ENCODE results near the gene SLC20A1. TPM values are rescaled to one million over a fixed set of nuclear protein-coding genes. Genes with fewer than 3 reads are reported as not detected.

Gene SLC20A1
- total RNA-seq, 2 donors from 2014 or later = 10.7 to 34.1 TPM

DNA sequence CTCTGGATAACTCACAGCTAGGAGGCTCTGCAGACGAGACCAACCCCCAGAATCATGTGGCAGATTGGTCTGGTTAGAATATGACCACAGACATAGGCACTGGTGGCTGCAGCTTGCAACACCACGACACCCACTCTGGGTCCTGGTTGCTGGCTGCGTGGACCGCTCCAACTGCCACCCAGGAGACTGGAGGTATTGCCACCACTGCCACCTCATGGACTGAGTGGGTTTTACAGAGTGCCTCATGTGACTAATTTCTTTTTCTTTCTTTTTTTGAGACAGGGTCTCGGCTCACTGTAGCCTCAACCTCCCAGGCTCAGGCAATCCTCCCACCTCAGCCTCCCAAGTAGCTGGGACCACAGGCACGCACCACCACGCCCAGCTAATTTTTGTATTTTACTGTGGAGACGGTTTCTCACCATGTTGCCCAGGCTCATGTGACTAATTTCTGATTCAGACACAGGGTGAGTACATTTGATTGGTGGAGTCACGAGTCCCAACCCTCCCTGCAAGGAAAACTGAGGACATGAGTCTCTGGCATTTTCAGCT is 45.2 kb downstream of the SLC20A1 start:
- peak; percentile 65 for DNase-seq (ENCODE audit: low spot score)
- TF ChIP-seq, protein P1, sequence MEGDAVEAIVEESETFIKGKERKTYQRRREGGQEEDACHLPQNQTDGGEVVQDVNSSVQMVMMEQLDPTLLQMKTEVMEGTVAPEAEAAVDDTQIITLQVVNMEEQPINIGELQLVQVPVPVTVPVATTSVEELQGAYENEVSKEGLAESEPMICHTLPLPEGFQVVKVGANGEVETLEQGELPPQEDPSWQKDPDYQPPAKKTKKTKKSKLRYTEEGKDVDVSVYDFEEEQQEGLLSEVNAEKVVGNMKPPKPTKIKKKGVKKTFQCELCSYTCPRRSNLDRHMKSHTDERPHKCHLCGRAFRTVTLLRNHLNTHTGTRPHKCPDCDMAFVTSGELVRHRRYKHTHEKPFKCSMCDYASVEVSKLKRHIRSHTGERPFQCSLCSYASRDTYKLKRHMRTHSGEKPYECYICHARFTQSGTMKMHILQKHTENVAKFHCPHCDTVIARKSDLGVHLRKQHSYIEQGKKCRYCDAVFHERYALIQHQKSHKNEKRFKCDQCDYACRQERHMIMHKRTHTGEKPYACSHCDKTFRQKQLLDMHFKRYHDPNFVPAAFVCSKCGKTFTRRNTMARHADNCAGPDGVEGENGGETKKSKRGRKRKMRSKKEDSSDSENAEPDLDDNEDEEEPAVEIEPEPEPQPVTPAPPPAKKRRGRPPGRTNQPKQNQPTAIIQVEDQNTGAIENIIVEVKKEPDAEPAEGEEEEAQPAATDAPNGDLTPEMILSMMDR (IDR thresholded peaks at IDR 0.05) = peak; percentile 42 to 86 (median 76)
- TF ChIP-seq POLR2AphosphoS5 (IDR thresholded peaks at IDR 0.05) = peak; percentile 30
- TF ChIP-seq POLR2A (IDR thresholded peaks at IDR 0.05) = no peak
- no peaks in the 10 kb centered on the region for H3K36me3 ChIP-seq
- H3K9me3 ChIP-seq = no peaks in the 10 kb centered on the region
- H3K4me3 ChIP-seq = no peak overlapping the region
- intact Hi-C loops (cut with DNase I) = no loop called here
- H3K27ac ChIP-seq = no peak overlapping the region
- no peaks in the 10 kb centered on the region for H3K4me1 ChIP-seq (replicated peaks)
- 39% methylated on average over 9 of the region's 9 CpGs for WGBS
- no peaks in the 10 kb centered on the region for H3K27me3 ChIP-seq (replicated peaks; ENCODE audit: insufficient read depth)

DNA sequence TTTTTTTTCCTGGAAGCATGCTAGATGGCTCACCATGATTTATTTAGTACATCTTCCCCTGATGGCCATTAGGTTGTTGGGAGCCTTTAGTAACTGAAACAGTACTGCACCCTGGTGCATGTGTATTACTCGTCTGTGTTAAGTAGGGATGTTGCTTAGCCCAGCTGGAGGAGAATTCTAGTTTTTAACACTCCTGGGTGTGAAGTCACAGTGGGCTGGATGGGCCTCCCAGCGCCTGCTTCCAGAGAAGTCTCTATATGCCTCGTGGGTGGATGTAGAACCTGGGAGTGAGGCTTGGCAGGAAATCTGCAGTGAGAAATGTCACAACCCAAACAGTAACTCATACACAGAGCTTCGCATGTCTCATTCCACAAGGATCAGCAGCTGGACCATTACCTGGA is 46.1 kb downstream of the SLC20A1 start:
- intact Hi-C loops (cut with DNase I) = no loop called here
- H3K4me3 ChIP-seq = no peak overlapping the region
- H3K36me3 ChIP-seq = no peaks in the 10 kb centered on the region
- DNase-seq (ENCODE audit: low spot score) = no peak
- TF ChIP-seq, protein P1 (IDR thresholded peaks at IDR 0.05) = no peak
- TF ChIP-seq POLR2A (IDR thresholded peaks at IDR 0.05) (no peak), POLR2AphosphoS5 (IDR thresholded peaks at IDR 0.05) (no peak)
- WGBS = 69% methylated on average over 4 of the region's 4 CpGs
- H3K27me3 ChIP-seq (replicated peaks; ENCODE audit: insufficient read depth) = no peaks in the 10 kb centered on the region
- H3K4me1 ChIP-seq (replicated peaks) = no peaks in the 10 kb centered on the region
- H3K9me3 ChIP-seq = no peaks in the 10 kb centered on the region
- H3K27ac ChIP-seq = no peak overlapping the region

DNA sequence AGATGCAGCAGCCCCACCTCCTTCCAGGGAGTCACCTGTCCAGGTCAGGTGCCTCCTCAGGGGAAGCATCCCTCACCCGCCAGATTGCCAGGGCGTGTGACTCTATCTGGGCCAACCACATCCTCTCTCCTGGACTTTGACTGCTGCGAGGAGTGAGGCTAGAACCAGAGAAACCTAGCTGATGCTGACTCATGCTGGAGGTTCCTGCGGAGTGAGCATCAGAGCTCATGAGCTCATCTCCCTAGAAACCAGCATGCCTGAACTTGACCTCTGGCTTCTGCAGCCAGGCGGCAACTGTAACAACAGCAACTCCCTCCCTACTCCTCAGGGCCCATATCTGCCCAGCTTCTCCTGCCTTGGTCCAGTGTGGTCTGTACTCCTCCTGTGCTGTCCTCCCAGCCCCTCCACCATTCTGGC is 46.8 kb downstream of the SLC20A1 start:
- no peaks in the 10 kb centered on the region for H3K4me1 ChIP-seq (replicated peaks)
- H3K27me3 ChIP-seq (replicated peaks; ENCODE audit: insufficient read depth) = no peaks in the 10 kb centered on the region
- no peak overlapping the region for H3K4me3 ChIP-seq
- intact Hi-C loops (cut with DNase I) = no loop called here
- H3K9me3 ChIP-seq = no peaks in the 10 kb centered on the region
- WGBS = 30% methylated on average over 5 of the region's 5 CpGs
- no peak overlapping the region for H3K27ac ChIP-seq
- DNase-seq (ENCODE audit: low spot score) = peak; percentile 52
- no peaks in the 10 kb centered on the region for H3K36me3 ChIP-seq
- peak; percentile 28 for TF ChIP-seq POLR2AphosphoS5 (IDR thresholded peaks at IDR 0.05)
- no peak for TF ChIP-seq POLR2A (IDR thresholded peaks at IDR 0.05)

DNA sequence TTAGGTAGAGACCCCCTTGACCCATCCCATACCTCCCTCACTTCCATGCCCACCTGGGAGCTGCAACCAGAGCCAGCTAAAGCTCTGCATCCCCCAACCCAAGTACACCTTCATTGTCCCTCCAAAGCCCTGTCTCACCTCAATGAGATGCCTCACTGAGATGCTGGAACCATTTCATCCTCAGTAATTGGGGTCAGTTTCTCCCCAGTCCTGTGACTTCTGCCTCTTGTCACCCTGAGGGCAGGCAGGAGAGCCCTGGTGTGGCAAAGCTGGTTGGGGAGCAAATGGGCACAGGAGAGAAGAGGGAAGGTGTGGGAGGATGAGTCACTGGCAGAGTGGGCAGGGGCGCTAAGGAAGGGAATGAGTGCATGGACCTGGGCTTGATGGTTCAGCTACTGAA is 47.2 kb downstream of the SLC20A1 start:
- DNase-seq (ENCODE audit: low spot score) = no peak
- TF ChIP-seq POLR2AphosphoS5 (IDR thresholded peaks at IDR 0.05) = no peak
- no peak for TF ChIP-seq POLR2A (IDR thresholded peaks at IDR 0.05)
- TF ChIP-seq, protein P1 (IDR thresholded peaks at IDR 0.05) = no peak
- H3K27me3 ChIP-seq (replicated peaks; ENCODE audit: insufficient read depth) = no peaks in the 10 kb centered on the region
- 90% methylated on average over 1 of the region's 1 CpG for WGBS
- H3K4me3 ChIP-seq = no peak overlapping the region
- intact Hi-C loops (cut with DNase I) = no loop called here
- no peaks in the 10 kb centered on the region for H3K4me1 ChIP-seq (replicated peaks)
- no peak overlapping the region for H3K27ac ChIP-seq
- H3K36me3 ChIP-seq = no peaks in the 10 kb centered on the region
- no peaks in the 10 kb centered on the region for H3K9me3 ChIP-seq

DNA sequence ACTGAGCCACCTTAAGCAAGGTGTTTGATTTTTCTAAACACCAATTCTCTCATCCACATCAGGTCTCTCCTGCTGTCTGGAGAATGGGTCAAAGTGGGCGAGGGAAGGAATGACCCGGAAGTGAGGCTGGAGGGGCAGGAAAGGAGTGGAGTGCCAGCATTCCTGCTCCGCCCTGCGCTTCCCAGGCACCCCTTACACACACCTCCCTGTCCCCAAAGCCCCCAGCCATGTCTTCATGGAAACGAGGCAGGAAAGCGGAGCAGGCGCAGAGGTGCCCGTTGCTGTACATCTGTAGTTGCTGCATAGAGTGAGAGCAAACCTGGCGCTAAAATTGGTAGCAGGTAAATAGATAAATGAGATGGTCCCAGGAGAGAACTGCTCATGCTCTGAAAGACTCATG is 47.9 kb downstream of the SLC20A1 start:
- WGBS = 89% methylated on average over 9 of the region's 9 CpGs
- no peaks in the 10 kb centered on the region for H3K27me3 ChIP-seq (replicated peaks; ENCODE audit: insufficient read depth)
- no peak overlapping the region for H3K27ac ChIP-seq
- no peak for DNase-seq (ENCODE audit: low spot score)
- no peaks in the 10 kb centered on the region for H3K4me1 ChIP-seq (replicated peaks)
- no peaks in the 10 kb centered on the region for H3K9me3 ChIP-seq
- H3K4me3 ChIP-seq = no peak overlapping the region
- no peak for TF ChIP-seq POLR2AphosphoS5 (IDR thresholded peaks at IDR 0.05)
- no peaks in the 10 kb centered on the region for H3K36me3 ChIP-seq
- intact Hi-C loops (cut with DNase I) = no loop called here

DNA sequence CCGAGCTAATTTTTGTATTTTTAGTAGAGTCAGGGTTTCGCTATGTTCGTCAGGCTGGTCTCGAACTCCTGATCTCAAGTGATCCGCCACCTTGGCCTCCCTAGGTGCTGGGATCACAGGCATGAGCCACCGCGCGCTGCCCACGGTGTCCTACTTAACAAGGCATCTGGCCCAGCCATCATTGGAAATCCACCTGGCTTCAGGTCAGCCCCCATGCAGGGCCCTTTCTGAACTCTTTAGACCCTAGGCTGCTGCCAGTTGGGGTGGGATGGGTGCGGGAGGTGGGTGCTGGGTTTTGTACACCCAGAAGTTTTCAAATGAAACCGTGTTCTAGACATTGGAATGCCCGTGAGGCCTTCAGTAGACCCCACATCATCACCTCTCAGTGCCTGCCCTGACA is 48.4 kb downstream of the SLC20A1 start:
- H3K27ac ChIP-seq = no peak overlapping the region
- H3K36me3 ChIP-seq = no peaks in the 10 kb centered on the region
- no peak overlapping the region for H3K4me3 ChIP-seq
- 96% methylated on average over 11 of the region's 12 CpGs for WGBS
- no peak for TF ChIP-seq POLR2AphosphoS5 (IDR thresholded peaks at IDR 0.05)
- TF ChIP-seq, protein P1 (IDR thresholded peaks at IDR 0.05) = no peak
- no peak for TF ChIP-seq POLR2A (IDR thresholded peaks at IDR 0.05)
- intact Hi-C loops (cut with DNase I) = no loop called here
- no peaks in the 10 kb centered on the region for H3K27me3 ChIP-seq (replicated peaks; ENCODE audit: insufficient read depth)
- no peaks in the 10 kb centered on the region for H3K4me1 ChIP-seq (replicated peaks)
- no peak for DNase-seq (ENCODE audit: low spot score)
- H3K9me3 ChIP-seq = no peaks in the 10 kb centered on the region

All from prostate gland (tissue), 2 donors.